Esophagus squamous epithelium (tissue), 4 donors: ENCODE measurements around the gene HBE1.

ENCODE experiments used
- POLR2A ChIP-seq, 4 donors: fragments of 450-650 bp; IDR thresholded peaks; one replicate each; pipeline ENCODE4 v1.6.1; 2017; ENCODE audit warnings: antibody characterized with exemption in 4 of 4, mild to moderate bottlenecking in 4 of 4, moderate library complexity in 3 of 4
- TF ChIP-seq, protein P1 (sequence below), 6 experiments: fragments of 450-650 bp in 4 of 6; fragments of 200-600 bp in 2 of 6; sonication (generic) in 2 of 6; IDR thresholded peaks; one replicate each; pipeline ENCODE4 v1.5.1; 2016 to 2019; ENCODE audit warnings: antibody characterized with exemption in 6 of 6, mild to moderate bottlenecking in 4 of 6, moderate library complexity in 4 of 6

GRCh38 chr11:5265832-5266231, 3.9 kb downstream of the HBE1 start:
- no peak for TF ChIP-seq POLR2A (IDR thresholded peaks at IDR 0.05)
- TF ChIP-seq, protein P1, sequence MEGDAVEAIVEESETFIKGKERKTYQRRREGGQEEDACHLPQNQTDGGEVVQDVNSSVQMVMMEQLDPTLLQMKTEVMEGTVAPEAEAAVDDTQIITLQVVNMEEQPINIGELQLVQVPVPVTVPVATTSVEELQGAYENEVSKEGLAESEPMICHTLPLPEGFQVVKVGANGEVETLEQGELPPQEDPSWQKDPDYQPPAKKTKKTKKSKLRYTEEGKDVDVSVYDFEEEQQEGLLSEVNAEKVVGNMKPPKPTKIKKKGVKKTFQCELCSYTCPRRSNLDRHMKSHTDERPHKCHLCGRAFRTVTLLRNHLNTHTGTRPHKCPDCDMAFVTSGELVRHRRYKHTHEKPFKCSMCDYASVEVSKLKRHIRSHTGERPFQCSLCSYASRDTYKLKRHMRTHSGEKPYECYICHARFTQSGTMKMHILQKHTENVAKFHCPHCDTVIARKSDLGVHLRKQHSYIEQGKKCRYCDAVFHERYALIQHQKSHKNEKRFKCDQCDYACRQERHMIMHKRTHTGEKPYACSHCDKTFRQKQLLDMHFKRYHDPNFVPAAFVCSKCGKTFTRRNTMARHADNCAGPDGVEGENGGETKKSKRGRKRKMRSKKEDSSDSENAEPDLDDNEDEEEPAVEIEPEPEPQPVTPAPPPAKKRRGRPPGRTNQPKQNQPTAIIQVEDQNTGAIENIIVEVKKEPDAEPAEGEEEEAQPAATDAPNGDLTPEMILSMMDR (IDR thresholded peaks at IDR 0.05) = no peak
